Measurements from ENCODE around the gene HYKK. TPM values are rescaled to one million over a fixed set of nuclear protein-coding genes. Genes with fewer than 3 reads are reported as not detected.

HYKK gene
- total and polyA plus RNA-seq, 2 of the 13 experiments (the other 11 are each of a cell fraction or from before 2014, with no cell fraction given), result 3.5 to 5.4 TPM

GRCh38 chr15:78540871-78541743 lies 33.7 kb downstream of the HYKK start:
- peak; percentile 15; the same call in 2 of the 3 replicates for ATAC-seq
- Histone ChIP-seq H3K4me1 (ENCODE audit: insufficient read depth, low read length) (peaks cover 25% of the 10 kb centered on the region), H3K9ac (ENCODE audit: insufficient read depth, low read depth, low read length) (peak overlapping the region; percentile 87), H3K79me2 (ENCODE audit: insufficient read depth, low read length) (peaks cover 24% of the 10 kb centered on the region), H4K20me1 (ENCODE audit: insufficient read depth, low read length) (no peaks in the 10 kb centered on the region), H2AFZ (ENCODE audit: low read length) (no peak overlapping the region), H3K9me3 (ENCODE audit: low read length) (no peaks in the 10 kb centered on the region), H3K4me2 (ENCODE audit: low read depth, low read length) (peak overlapping the region; percentile 89), H3K27me3 (ENCODE audit: control insufficient read depth in 1 of 2, insufficient read depth in 2 of 2, low read length in 2 of 2) (no peaks in the 10 kb centered on the region; a peak in 1 of 5 replicates), H3K4me3 (replicated peaks in 1 of 3; ENCODE audit: insufficient read depth in 1 of 3, low read depth in 2 of 3, low read length in 3 of 3) (peak overlapping the region; percentile 83 to 88 (median 87)), H3K36me3 (replicated peaks in 1 of 2; ENCODE audit: control insufficient read depth in 1 of 2, insufficient read depth in 2 of 2, low read length in 2 of 2) (peaks cover 3 to 24% of the 10 kb centered on the region in 2 experiments), H3K27ac (ENCODE audit: extremely low read length, insufficient read depth, low read length) (peak overlapping the region; percentile 94)
- intact Hi-C loops (cut with micrococcal nuclease; ENCODE audit: unreplicated experiment) (loop anchor here (1.0 to 5.0 kb wide), 2 partner anchors 24 to 34 kb away; partner anchors contain the start of genes CHRNA5 and HYKK), in situ Hi-C loops (cut with HindIII; ENCODE audit: extremely low pct_ligation_motif_present, low pct_unique_long_range_greater_than_20kb) (no loop called here)
- CTCF ChIA-PET (ENCODE audit: low intra/inter-chr PET ratio, low total read pairs), result no interaction called here
- DNase-seq (ENCODE audit: low spot score), result no peak
- BruUV-seq (replicated peaks), result TSS peak; percentile 58
- 4% methylated on average over 14 of the region's 17 CpGs for WGBS (ENCODE audit: low lambda C conversion rate)
- no peak for FAIRE-seq
- POLR2A ChIA-PET, result interaction anchor here (0.7 to 3.4 kb wide), 9 partner anchors 8 to 410 kb away, joined by 3 to 40 read pairs (median 6); partner anchors contain the start of genes CHRNA5, HYKK, IREB2 and SKIC8
- TF ChIP-seq AHDC1 (CRISPR knock-in tag; IDR thresholded peaks at IDR 0.05; ENCODE audit: borderline replicate concordance) (0 out of 2 replicates have a peak, but pooled peaks have one; percentile 34), ZBTB14 (CRISPR knock-in tag; IDR thresholded peaks at IDR 0.05) (no peak), ZNF770 (CRISPR knock-in tag; IDR thresholded peaks at IDR 0.05) (no peak), NFYB (CRISPR knock-in tag; IDR thresholded peaks at IDR 0.05) (0 out of 2 replicates have a peak, but pooled peaks have one; percentile 28), ZFP1 (CRISPR knock-in tag; IDR thresholded peaks at IDR 0.05) (no peak), GZF1 (CRISPR knock-in tag; IDR thresholded peaks at IDR 0.05) (0 out of 2 replicates have a peak, but pooled peaks have one; percentile 2)
- TF ChIP-seq, protein P1, sequence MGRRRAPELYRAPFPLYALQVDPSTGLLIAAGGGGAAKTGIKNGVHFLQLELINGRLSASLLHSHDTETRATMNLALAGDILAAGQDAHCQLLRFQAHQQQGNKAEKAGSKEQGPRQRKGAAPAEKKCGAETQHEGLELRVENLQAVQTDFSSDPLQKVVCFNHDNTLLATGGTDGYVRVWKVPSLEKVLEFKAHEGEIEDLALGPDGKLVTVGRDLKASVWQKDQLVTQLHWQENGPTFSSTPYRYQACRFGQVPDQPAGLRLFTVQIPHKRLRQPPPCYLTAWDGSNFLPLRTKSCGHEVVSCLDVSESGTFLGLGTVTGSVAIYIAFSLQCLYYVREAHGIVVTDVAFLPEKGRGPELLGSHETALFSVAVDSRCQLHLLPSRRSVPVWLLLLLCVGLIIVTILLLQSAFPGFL (CRISPR knock-in tag; IDR thresholded peaks at IDR 0.05), result no peak
- TF ChIP-seq, protein P2, sequence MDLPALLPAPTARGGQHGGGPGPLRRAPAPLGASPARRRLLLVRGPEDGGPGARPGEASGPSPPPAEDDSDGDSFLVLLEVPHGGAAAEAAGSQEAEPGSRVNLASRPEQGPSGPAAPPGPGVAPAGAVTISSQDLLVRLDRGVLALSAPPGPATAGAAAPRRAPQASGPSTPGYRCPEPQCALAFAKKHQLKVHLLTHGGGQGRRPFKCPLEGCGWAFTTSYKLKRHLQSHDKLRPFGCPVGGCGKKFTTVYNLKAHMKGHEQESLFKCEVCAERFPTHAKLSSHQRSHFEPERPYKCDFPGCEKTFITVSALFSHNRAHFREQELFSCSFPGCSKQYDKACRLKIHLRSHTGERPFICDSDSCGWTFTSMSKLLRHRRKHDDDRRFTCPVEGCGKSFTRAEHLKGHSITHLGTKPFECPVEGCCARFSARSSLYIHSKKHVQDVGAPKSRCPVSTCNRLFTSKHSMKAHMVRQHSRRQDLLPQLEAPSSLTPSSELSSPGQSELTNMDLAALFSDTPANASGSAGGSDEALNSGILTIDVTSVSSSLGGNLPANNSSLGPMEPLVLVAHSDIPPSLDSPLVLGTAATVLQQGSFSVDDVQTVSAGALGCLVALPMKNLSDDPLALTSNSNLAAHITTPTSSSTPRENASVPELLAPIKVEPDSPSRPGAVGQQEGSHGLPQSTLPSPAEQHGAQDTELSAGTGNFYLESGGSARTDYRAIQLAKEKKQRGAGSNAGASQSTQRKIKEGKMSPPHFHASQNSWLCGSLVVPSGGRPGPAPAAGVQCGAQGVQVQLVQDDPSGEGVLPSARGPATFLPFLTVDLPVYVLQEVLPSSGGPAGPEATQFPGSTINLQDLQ (CRISPR knock-in tag; IDR thresholded peaks at IDR 0.05), result 0 out of 2 replicates have a peak, but pooled peaks have one; percentile 6

Data from HepG2 (cell line).